ENCODE measurements around the gene SYNPO.

SYNPO gene

GRCh38 chr5:150689120-150689519 is 48.7 kb downstream of the SYNPO start:
- no peak for DNase-seq (ENCODE audit: low read depth in 2 of 2)

DNA sequence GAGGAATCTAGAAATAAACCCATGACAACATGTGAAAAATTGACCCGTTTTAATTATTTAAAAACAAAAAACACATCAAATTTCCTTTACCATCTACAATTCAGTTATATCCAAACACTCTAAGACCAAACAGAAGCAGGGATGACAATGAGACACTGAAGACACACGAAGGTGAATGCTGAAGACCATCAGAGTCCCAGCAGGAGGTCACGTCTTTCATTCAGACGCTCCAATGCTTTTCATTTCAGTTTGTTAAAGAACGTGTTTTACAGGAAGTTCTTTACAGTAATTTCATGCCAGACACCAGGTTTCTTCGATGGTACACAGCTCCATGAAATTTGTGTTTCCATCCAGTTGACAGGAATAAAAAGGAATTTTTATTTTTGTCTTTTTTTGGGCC is 50.3 kb downstream of the SYNPO start:
- no peak for DNase-seq (ENCODE audit: low read depth in 2 of 2)

GRCh38 chr5:150692276-150692675 is 51.8 kb downstream of the SYNPO start:
- no peak for DNase-seq (ENCODE audit: low read depth in 2 of 2)

- DNase-seq (ENCODE audit: low read depth in 2 of 2): no peak
Observed at GRCh38 chr5:150694612-150695011, 54.2 kb downstream of the SYNPO start.

- DNase-seq (ENCODE audit: low read depth in 2 of 2): no peak
Observed at GRCh38 chr5:150700246-150700593, 59.8 kb downstream of the SYNPO start.

GRCh38 chr5:150700594-150701377 is 60.3 kb downstream of the SYNPO start, which contains the start of gene RBM22:
RBM22 (minus strand) TSS chr5:150701062; CDS start chr5:150700985, 77 bp downstream.
- DNase-seq (ENCODE audit: low read depth in 2 of 2): peak; percentile 85 to 87

DNA sequence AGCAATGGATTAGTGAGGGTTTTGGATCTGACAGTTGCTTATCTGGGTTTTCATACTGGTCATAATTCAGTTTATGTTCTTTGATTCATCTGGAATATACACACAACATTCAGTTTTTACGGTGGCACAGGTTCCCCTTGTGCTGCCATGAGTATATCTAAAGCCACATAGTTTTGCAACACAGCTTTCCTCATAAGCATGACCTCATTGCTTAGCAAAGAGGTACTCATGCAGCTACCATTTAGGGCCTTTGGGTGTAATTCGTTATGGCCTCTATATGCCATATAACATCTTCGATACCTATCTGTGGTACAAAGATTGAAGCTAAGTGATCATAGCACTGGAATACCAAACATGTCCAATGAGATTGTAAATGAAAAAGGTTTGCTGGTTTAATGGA is 63.3 kb downstream of the SYNPO start:
- no peak for DNase-seq (ENCODE audit: low read depth in 2 of 2)

DNA sequence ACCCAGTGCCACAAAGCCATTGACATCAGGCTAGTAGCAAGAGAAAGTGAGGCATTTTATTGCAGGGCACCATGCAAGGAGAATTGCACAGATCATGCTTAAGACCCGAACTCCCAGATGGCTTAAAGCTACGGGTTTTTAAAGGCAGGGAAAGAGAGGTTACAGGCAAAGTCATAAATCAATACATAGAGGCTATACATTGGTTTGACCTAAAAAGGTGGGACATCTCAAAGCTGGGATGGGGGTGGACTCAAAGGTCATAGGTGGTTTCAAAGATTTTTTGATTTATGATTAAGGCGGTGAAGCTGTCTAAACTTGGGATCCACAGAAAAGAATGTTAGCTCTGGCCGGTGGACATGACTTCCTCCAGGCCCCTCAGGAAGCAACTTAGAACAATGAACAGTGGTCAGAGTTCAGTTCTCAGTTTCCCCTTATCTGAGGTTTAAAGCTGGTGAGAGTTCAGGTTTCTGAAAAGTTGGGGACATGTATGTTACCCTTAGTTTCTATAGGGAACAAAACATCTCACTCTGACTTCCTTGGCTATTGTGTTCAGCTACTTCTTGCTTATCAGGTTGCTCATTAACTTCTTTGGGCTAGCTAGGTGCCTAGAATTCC is 66.4 kb downstream of the SYNPO start:
- no peak for DNase-seq (ENCODE audit: low read depth in 2 of 2)

All from stimulated activated CD8-positive, alpha-beta memory T cell treated with anti-CD3 and anti-CD28 coated beads, Interleukin-7, amount 100 ng/mL, for 4 hours (primary cell).